GM21528 (cell line): ENCODE data around the gene PHC3.

Source experiments
- ATAC-seq: cut with Tn5 transposase; IDR thresholded peaks from one replicate; pipeline ENCODE4 v1.9.1; 2021; ENCODE audit warnings: mild to moderate bottlenecking, moderate library complexity; ENCODE audit not compliant: unreplicated experiment, low FRiP score

Gene PHC3

GRCh38 chr3:170189398-170190256 is 8.1 kb upstream of the PHC3 start:
- no peak for ATAC-seq

DNA sequence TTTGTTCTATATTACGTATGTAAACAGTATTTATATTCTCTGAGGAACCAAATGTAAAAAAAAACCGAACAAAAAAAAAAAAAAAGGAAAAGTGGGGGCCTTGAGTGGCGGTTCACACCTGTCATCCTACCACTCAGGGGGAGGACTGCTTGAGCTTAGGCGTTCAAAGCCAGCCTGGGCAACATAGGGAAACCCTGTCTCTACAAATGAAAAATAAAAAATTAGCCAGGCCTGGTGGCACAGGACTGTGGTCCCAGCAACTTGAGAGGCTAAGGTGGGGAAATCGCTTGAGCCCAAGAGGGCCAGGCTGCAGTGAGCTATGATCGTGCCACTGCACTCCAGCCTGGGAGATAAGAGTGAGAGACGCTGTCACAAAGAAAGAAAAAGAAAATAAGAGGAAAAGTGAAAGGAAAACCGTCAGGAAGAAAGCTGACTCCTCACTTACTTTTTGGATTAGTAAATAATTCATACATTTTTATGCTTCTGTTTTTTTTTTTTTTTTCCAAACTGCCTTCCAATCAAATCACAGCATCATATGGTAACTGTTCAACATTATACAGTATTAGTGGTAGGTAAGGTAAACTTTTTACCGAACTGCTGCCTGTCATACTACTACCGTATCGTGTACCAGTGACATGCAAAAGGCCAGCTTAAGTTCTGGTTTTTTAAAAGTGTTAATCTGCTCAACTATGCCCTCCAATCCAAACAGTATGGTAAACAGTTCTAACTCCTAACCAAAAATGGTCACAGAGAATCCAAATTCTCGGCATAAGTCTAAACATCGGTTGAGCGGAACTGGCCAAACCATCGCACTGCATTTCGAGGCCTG is 1.2 kb downstream of the PHC3 start:
- peak; percentile 21 for ATAC-seq

- no peak for ATAC-seq
Measured at GRCh38 chr3:170179432-170179831, 2.1 kb downstream of the PHC3 start.

- ATAC-seq, result peak; percentile 34
Measured at GRCh38 chr3:170178651-170179050, 2.9 kb downstream of the PHC3 start.

- ATAC-seq, result no peak
Measured at GRCh38 chr3:170171563-170171962, 10.0 kb downstream of the PHC3 start.

GRCh38 chr3:170164717-170165116 is 16.8 kb downstream of the PHC3 start:
- ATAC-seq, result no peak

DNA sequence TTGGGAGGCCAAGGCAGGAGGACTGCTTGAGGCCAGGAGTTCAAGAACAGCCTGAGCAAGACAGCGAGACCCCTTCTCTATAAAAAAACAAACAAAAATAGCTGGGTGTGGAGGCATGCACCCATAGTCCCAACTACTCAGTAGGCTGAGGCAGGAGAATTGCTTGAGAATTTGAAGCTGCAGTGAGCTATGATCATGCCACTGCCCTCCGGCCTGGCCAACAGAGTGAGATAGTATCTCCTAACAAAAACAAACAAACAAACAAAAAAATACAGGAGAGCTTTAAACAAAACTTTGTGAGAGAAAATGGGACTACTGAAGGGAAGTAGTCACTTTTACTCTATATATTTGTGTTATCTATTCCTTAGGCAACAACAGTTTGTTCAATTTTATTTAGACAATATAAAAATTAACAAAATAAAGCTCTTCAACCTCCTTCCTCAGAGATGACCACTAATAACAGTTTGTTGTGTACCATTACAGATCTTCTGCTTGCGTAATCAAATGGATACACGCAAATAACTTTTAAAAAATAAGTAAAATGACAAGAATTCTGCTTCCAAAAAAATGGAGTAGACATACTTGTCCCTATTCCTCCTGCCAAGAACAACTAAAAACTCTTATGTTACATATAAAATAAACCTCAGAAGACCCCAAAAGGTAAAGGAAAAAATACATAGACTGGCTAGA is 17.4 kb downstream of the PHC3 start:
- ATAC-seq, result no peak

DNA sequence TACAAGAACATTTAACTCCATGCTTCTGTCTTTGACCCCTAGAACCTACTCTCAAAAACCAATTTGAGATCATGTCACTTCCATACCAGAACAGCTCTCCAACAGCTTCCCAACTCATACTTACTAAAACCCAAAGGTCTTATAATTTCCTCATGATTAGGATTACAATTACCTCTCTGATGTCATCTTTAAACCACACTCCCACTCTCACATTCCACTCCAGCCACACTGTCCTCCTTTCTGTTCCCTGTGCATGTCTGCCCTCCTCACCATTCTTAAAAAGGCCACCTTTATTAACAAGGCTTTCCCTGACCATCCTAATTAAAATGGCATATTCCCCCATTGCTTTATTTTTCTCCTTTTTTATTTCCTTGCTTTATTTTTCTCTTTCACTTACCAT is 18.9 kb downstream of the PHC3 start:
- ATAC-seq, result no peak

DNA sequence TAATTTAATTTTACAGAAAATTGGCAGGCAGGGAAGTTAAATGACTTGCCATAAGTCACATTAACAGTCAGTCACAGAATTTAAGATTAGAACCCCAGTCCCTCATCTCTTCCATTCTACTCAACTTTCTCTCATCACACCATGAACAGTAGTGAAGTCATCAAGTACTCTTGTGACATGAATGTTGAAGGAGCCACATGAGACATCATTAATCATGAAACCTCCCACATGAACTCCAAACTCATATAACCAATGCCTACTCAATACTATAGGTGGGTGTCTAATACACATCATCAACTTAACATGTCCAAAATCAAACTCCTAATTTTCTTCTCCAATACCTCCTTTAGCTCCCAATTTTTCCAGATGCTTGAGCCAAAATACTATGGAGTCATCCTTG is 19.5 kb downstream of the PHC3 start:
- no peak for ATAC-seq

DNA sequence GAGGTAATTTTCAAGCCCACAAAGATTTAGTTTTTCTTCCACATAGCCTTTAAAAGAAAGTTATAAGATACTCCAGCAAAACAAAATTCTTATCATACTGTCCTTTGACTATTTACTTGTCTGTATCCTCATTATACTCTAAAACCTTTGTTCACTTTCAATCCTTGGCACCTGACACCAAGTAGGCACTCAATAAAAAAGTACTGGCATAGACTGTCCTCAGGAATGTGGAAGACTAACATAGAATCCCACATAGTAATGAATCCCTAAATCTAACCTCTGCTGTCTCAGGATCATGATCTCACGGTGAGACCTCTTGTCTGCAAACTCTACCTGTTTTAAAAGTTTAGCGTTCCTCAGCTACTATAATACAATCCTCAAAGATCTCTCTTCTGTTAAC is 21.6 kb downstream of the PHC3 start:
- ATAC-seq, result no peak

GRCh38 chr3:170159459-170159858 is 22.1 kb downstream of the PHC3 start:
- ATAC-seq, result no peak

- no peak for ATAC-seq
Measured at GRCh38 chr3:170155604-170156003, 25.9 kb downstream of the PHC3 start.

- peak; percentile 91 for ATAC-seq
Measured at GRCh38 chr3:170154569-170155143, 26.9 kb downstream of the PHC3 start.

DNA sequence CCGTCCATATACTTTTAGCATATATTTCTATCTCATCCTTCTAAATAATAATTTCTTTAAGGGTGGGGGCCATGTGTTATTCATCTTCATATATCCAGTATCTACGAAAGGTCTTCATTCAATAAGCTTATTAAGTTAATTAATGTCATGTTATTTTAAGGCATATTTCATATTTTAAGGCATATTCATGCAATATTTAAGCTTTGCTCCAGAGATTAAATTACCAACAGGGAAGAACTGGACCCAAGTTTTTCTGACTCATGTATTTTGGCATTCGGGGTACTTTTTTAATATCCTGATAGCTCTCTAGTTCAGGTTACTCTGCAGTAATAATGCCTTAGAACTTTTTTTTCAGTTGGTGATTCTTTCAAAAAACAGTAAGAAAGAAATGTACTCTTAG is 27.4 kb downstream of the PHC3 start:
- peak; percentile 6 for ATAC-seq

DNA sequence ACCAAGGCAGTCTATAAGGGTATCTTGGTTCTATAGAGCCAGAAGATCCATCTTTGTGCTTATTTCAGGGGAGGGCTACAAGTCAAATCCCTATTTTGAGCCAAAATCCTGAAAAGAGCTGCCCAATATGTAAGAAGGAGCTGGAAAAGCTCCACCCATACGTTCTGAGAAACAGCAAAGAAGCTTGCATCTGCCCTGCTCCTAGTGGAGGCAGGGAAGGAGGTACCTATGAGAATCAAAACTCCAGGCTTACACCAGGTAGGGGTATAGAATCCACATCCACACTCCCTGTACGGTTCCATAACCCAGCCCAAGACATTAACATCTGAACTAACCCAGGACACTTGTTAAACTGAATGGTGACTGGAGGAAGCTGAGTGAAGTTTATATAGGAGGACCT is 30.0 kb downstream of the PHC3 start:
- ATAC-seq, result no peak

- no peak for ATAC-seq
Measured at GRCh38 chr3:170149016-170149415, 32.5 kb downstream of the PHC3 start.

DNA sequence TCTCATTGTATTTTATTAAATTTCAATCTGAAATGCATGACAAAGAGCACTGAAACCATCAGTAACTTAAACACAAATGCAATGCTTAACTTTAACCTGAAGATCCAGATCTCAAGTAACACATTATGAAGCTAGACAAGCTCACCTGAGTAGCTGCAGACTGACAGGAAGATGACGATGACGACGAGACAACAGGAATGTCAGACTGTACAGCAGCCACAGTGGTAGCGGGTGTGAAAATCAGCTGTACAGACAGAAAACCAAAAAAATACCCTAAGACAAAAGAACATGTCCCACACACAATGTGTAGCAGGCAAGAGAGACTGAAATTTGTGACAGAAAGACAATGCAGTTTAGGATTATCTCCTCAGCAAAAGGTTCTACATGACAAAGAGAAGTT is 36.3 kb downstream of the PHC3 start:
- ATAC-seq, result no peak

DNA sequence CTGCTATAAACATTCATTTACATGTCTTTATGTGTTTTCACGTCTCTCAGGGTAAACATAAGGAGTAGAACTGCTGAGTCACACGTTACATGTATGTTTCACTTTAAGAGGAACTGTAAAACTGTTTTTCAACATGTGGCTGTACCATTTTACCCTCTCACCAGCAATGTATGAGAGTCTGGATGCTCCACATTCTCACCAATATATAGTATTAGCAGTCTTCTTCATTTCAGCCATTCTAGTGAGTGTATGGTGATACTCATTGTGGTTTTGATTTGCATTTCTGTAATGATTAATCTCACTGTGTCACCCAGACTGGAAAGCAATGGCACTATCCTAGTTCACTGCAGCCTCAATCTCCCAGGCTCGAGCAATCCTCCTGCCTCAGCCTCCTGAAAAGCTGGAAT is 37.1 kb downstream of the PHC3 start:
- peak; percentile 93 for ATAC-seq

GRCh38 chr3:170142373-170142772 is 39.2 kb downstream of the PHC3 start:
- ATAC-seq, result no peak

- ATAC-seq, result no peak
Measured at GRCh38 chr3:170137986-170138385, 43.5 kb downstream of the PHC3 start.

DNA sequence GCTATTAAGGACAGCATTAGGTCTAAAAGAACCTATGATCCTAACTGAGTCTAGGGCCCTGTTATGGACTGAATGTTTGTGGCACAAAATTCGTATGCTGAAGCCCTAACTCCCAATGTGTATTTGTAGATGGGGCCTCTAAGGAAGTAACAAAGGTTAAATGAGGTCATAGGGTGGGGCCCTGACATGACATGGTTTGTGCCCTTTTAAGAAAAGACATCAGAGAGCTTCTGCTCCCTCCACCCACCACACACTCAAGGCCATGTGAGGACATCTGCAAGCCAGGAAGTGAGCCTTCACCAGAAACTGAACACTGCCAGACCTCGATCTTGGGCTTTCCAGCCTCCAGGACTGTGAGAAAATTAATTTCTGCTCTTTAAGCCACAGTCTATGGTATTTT is 49.2 kb downstream of the PHC3 start:
- no peak for ATAC-seq
